HepG2 (cell line): ENCODE data around the gene KRT16. TPM values are rescaled to one million over a fixed set of nuclear protein-coding genes. Genes with fewer than 3 reads are reported as not detected.

ENCODE experiments used
- ATAC-seq: fragments of 200-7000 bp; cut with Tn5 transposase; 3 replicates; pipeline ENCODE4 v1.9.1; 2020; ENCODE audit warnings: mild to moderate bottlenecking, moderate library complexity
- BruUV-seq: library from RNA; stranded (reverse); fragments of 400-500 nt; replicated peaks from 2 replicates; lab custom pipeline; 2021; lab: Mats Ljungman, UMichigan
- CTCF ChIA-PET: fragments of 300-600 bp; formaldehyde crosslinking; extraction: SDS; loops from one replicate; lab custom pipeline; 2021; ENCODE audit warnings: low total read pairs, inconsistent platforms, low intra/inter-chr PET ratio; lab: Yijun Ruan, JAX
- POLR2A ChIA-PET: fragments of 350-600 bp; sonication (Branson Sonifier 250); formaldehyde crosslinking; loops from one replicate; lab custom pipeline; 2020; ENCODE audit warnings: antibody characterized with exemption, inconsistent platforms; lab: Yijun Ruan, JAX
- DNase-seq: peaks from one replicate; pipeline ENCODE4 v3.0.0-alpha.2; 2015; ENCODE audit warnings: low spot score
- FAIRE-seq: peaks from 3 replicates; lab custom pipeline; 2011; peaks lifted over from hg19 to GRCh38; lab: Jason Lieb, UNC
- H2AFZ ChIP-seq: one replicate; pipeline ENCODE4 v1.6.1; 2011; ENCODE audit warnings: low read length, inconsistent platforms
- H3K27ac ChIP-seq: fragments of 300-600 bp; 3 replicates; pipeline ENCODE4 v1.8.0; 2011; ENCODE audit warnings: mixed run types, mild to moderate bottlenecking, mixed read lengths, low read length, inconsistent platforms; ENCODE audit not compliant: insufficient read depth; ENCODE audit errors: extremely low read length
- H3K27me3 ChIP-seq, 2 experiments: fragments of 200-600 bp in 1 of 2; 2 replicates in 1 of 2; 3 replicates in 1 of 2; pipeline versions ENCODE4 v1.6.0 to v1.8.0; 2011; ENCODE audit warnings: low read length in 2 of 2, mild to moderate bottlenecking in 2 of 2, moderate library complexity in 2 of 2, inconsistent platforms in 1 of 2; ENCODE audit not compliant: insufficient read depth in 2 of 2, control insufficient read depth in 1 of 2
- H3K36me3 ChIP-seq, 2 experiments: fragments of 200-600 bp in 1 of 2; replicated peaks in 1 of 2; 2 replicates in 1 of 2; 3 replicates in 1 of 2; pipeline versions ENCODE4 v1.5.1 to v1.8.0; 2011; ENCODE audit warnings: low read length in 2 of 2, inconsistent platforms in 1 of 2; ENCODE audit not compliant: insufficient read depth in 2 of 2, control insufficient read depth in 1 of 2
- H3K4me1 ChIP-seq: 2 replicates; pipeline ENCODE4 v1.5.1; 2012; ENCODE audit warnings: low read length, inconsistent platforms; ENCODE audit not compliant: insufficient read depth
- H3K4me2 ChIP-seq: 2 replicates; pipeline ENCODE4 v1.6.0; 2011; ENCODE audit warnings: low read depth, low read length, inconsistent platforms
- H3K4me3 ChIP-seq, 3 experiments: fragments of 200-600 bp in 1 of 3; sonication (generic), shearing (Covaris generic) in 1 of 3; replicated peaks in 1 of 3; 2 replicates each; pipeline ENCODE4 v1.5.1; 2011 to 2016; ENCODE audit warnings: low read length in 3 of 3, inconsistent platforms in 2 of 3, low read depth in 2 of 3, mild to moderate bottlenecking in 2 of 3, control low read depth in 1 of 3, mixed read lengths in 1 of 3; ENCODE audit not compliant: insufficient read depth in 1 of 3
- H3K79me2 ChIP-seq: one replicate; pipeline ENCODE4 v1.6.1; 2011; ENCODE audit warnings: low read length, inconsistent platforms; ENCODE audit not compliant: insufficient read depth
- H3K9ac ChIP-seq: 2 replicates; pipeline ENCODE4 v1.6.0; 2011; ENCODE audit warnings: mild to moderate bottlenecking, low read depth, low read length, inconsistent platforms; ENCODE audit not compliant: insufficient read depth
- H3K9me3 ChIP-seq: 2 replicates; pipeline ENCODE4 v1.5.1; 2012; ENCODE audit warnings: mild to moderate bottlenecking, low read length
- H4K20me1 ChIP-seq: 2 replicates; pipeline ENCODE4 v1.6.0; 2011; ENCODE audit warnings: inconsistent platforms, mild to moderate bottlenecking, low read length, moderate library complexity; ENCODE audit not compliant: insufficient read depth
- ETV5 ChIP-seq: IDR thresholded peaks from 2 replicates; pipeline ENCODE4 v1.6.1; 2018; ENCODE audit warnings: missing biosample characterization, missing genetic modification reagents, inconsistent platforms, borderline replicate concordance
- HES4 ChIP-seq: sonication (generic); formaldehyde crosslinking; IDR thresholded peaks from 2 replicates; pipeline ENCODE4 v1.9.0; 2021; ENCODE audit warnings: mild to moderate bottlenecking, missing genetic modification reagents, borderline replicate concordance
- MEIS1 ChIP-seq: sonication (generic); formaldehyde crosslinking; IDR thresholded peaks from 2 replicates; pipeline ENCODE4 v1.9.0; 2021; ENCODE audit warnings: mild to moderate bottlenecking, missing genetic modification reagents, moderate library complexity, borderline replicate concordance
- SP4 ChIP-seq: sonication (generic); formaldehyde crosslinking; IDR thresholded peaks from 2 replicates; pipeline ENCODE4 v1.8.1; 2023; ENCODE audit warnings: mild to moderate bottlenecking, missing genetic modification reagents
- TAF1 ChIP-seq: sonication (generic); formaldehyde crosslinking; IDR thresholded peaks from 2 replicates; pipeline ENCODE4 v1.4.0; 2020; ENCODE audit warnings: missing genetic modification reagents
- TBX2 ChIP-seq: sonication (generic); formaldehyde crosslinking; IDR thresholded peaks from 2 replicates; pipeline ENCODE4 v1.5.0; 2020; ENCODE audit warnings: missing genetic modification reagents, mild to moderate bottlenecking, borderline replicate concordance
- THRA ChIP-seq: sonication (generic); formaldehyde crosslinking; IDR thresholded peaks from 2 replicates; pipeline ENCODE4 v1.4.0; 2020; ENCODE audit warnings: missing genetic modification reagents, borderline replicate concordance
- ZBTB34 ChIP-seq: sonication (generic); formaldehyde crosslinking; IDR thresholded peaks from 2 replicates; pipeline ENCODE4 v1.8.0; 2022; ENCODE audit warnings: mild to moderate bottlenecking, missing genetic modification reagents
- ZFP36L2 ChIP-seq: sonication (generic); formaldehyde crosslinking; IDR thresholded peaks from 2 replicates; pipeline ENCODE4 v1.4.0; 2020; ENCODE audit warnings: missing genetic modification reagents
- ZNF317 ChIP-seq: sonication (generic); formaldehyde crosslinking; IDR thresholded peaks from 2 replicates; pipeline ENCODE4 v1.5.0; 2020; ENCODE audit warnings: mild to moderate bottlenecking, missing genetic modification reagents
- ZNF354B ChIP-seq: sonication (generic); formaldehyde crosslinking; IDR thresholded peaks from 2 replicates; pipeline ENCODE4 v1.8.0; 2022; ENCODE audit warnings: mild to moderate bottlenecking, missing genetic modification reagents
- whole genome bisulfite sequencing: methylation state at CpG from one replicate; pipeline ENCODE4 v1.1.6; 2017; ENCODE audit warnings: low lambda C conversion rate; 5-methylcytosine and 5-hydroxymethylcytosine counted together
- in situ Hi-C: cut with HindIII; loops from 2 replicates; pipeline ENCODE4 v1.10.0; 2017; ENCODE audit warnings: low pct_unique_long_range_greater_than_20kb; ENCODE audit not compliant: extremely low pct_ligation_motif_present
- intact Hi-C: fragments of 100-400 bp; cut with micrococcal nuclease; formaldehyde crosslinking; loops from one replicate; pipeline ENCODE4 v1.10.0; 2022; ENCODE audit not compliant: unreplicated experiment
- polyA plus RNA-seq, 8 experiments: library from polyadenylated mRNA; depleted of rRNA in 3 of 8; stranded (reverse) in 7 of 8; unstranded in 1 of 8; fragments of >200 nt; fragmentation: Illumina TruSeq in 4 of 8; extraction: Trizol in 4 of 8; gene quantifications; 2 replicates each; pipeline versions ENCODE4 v1.2.1 to v1.2.3, GENCODE V29; 2011 to 2016; ENCODE audit warnings: low read depth in 4 of 8, missing spikeins in 1 of 8, mixed read lengths in 1 of 8; ENCODE audit not compliant: insufficient read depth in 1 of 8
- total RNA-seq, 5 experiments: library from RNA; depleted of rRNA; stranded (reverse); fragments of >200 nt; fragmentation: Illumina TruSeq; extraction: Trizol; gene quantifications; 2 replicates each; pipeline ENCODE4 v1.2.3, GENCODE V29; 2016; ENCODE audit warnings: low read depth in 1 of 5

Gene KRT16
- total and polyA plus RNA-seq, 2 of the 13 experiments (the other 11 are each of a cell fraction or from before 2014, with no cell fraction given) = not detected

- intact Hi-C loops = no loop called here
- FAIRE-seq (no peak), DNase-seq (no peak), ATAC-seq (no peak)
- no peak for TF ChIP-seq HES4 (CRISPR knock-in tag)
- TF ChIP-seq ETV5 (CRISPR knock-in tag) = no peak
- no peak for TF ChIP-seq ZBTB34 (CRISPR knock-in tag)
- no peak for TF ChIP-seq TAF1 (CRISPR knock-in tag)
- TF ChIP-seq ZFP36L2 (CRISPR knock-in tag) = no peak
- no peak for TF ChIP-seq ZNF354B
- no peak for TF ChIP-seq THRA (CRISPR knock-in tag)
- TF ChIP-seq ZNF317 (CRISPR knock-in tag) = no peak
- no peak for TF ChIP-seq MEIS1 (CRISPR knock-in tag)
- no peak for TF ChIP-seq SP4 (CRISPR knock-in tag)
- no peak for TF ChIP-seq TBX2 (CRISPR knock-in tag)
- Histone ChIP-seq H3K4me1 (peaks cover 12% of the 10 kb centered on the region), H2AFZ (no peak overlapping the region), H3K9me3 (no peaks in the 10 kb centered on the region), H3K27ac (no peak overlapping the region), H3K36me3 (no peaks in the 10 kb centered on the region), H4K20me1 (no peaks in the 10 kb centered on the region), H3K4me3 (no peak overlapping the region), H3K4me2 (no peak overlapping the region), H3K27me3 (peaks cover 5 to 34% of the 10 kb centered on the region in 2 experiments; a peak in 4 of 5 replicates), H3K9ac (no peak overlapping the region), H3K79me2 (no peaks in the 10 kb centered on the region)
- ChIA-PET CTCF (no interaction called here), POLR2A (no interaction called here)
- BruUV-seq = no TSS peak
- in situ Hi-C loops = no loop called here
- 16% methylated on average over 11 of the region's 13 CpGs for WGBS
Observed at GRCh38 chr17:41629826-41630670, 17.5 kb upstream of the KRT16 start.
